Esophagus (tissue), 2 donors: Measurements from ENCODE around the gene TBX5. TPM values are rescaled to one million over a fixed set of nuclear protein-coding genes. Genes with fewer than 3 reads are reported as not detected.

Experiments
- H3K27ac ChIP-seq, 2 donors: one replicate each; pipeline ENCODE4 v1.5.1; 2013; ENCODE audit warnings: low read depth in 2 of 2, mild to moderate bottlenecking in 2 of 2, inconsistent platforms in 1 of 2, low read length in 1 of 2, moderate library complexity in 1 of 2
- H3K27me3 ChIP-seq, 2 donors: one replicate each; pipeline ENCODE4 v1.6.1; 2013; ENCODE audit warnings: low read length in 2 of 2, control low read depth in 1 of 2, mild to moderate bottlenecking in 1 of 2; ENCODE audit not compliant: insufficient read depth in 2 of 2, control insufficient read depth in 1 of 2
- H3K36me3 ChIP-seq, 2 donors: one replicate each; pipeline ENCODE4 v1.6.1; 2013; ENCODE audit warnings: low read length in 1 of 2; ENCODE audit not compliant: control insufficient read depth in 2 of 2, insufficient read depth in 2 of 2
- H3K4me1 ChIP-seq, 2 donors: one replicate each; pipeline ENCODE4 v1.6.1; 2013; ENCODE audit warnings: low read length in 1 of 2; ENCODE audit not compliant: control insufficient read depth in 2 of 2, insufficient read depth in 2 of 2
- H3K4me3 ChIP-seq, 2 donors: one replicate each; pipeline ENCODE4 v1.5.1; 2013; ENCODE audit warnings: low read length in 2 of 2, mild to moderate bottlenecking in 2 of 2, low read depth in 1 of 2, moderate library complexity in 1 of 2
- H3K9me3 ChIP-seq, 2 donors: one replicate each; pipeline ENCODE4 v1.6.1; 2013; ENCODE audit warnings: mild to moderate bottlenecking in 2 of 2, low read depth in 1 of 2, low read length in 1 of 2, moderate library complexity in 1 of 2; ENCODE audit not compliant: control insufficient read depth in 2 of 2, insufficient read depth in 1 of 2
- WGBS, 2 donors: extraction: QIAGEN DNeasy Blood & Tissue Kit; methylation state at CpG; one replicate each; pipeline ENCODE4 v1.1.7; 2013; 5-methylcytosine and 5-hydroxymethylcytosine counted together
- polyA plus RNA-seq, 2 donors: library from polyadenylated mRNA; stranded (reverse); fragments of 200-250 nt; gene quantifications; one replicate each; pipeline ENCODE4 v1.2.3, GENCODE V29; 2013
- donor health status: healthy with polysubstance abuse.
- donor health status: Bipolar disorder and iron deficiency.

TBX5 gene
- polyA plus RNA-seq, 2 donors: 0.51 to 1.2 TPM

DNA sequence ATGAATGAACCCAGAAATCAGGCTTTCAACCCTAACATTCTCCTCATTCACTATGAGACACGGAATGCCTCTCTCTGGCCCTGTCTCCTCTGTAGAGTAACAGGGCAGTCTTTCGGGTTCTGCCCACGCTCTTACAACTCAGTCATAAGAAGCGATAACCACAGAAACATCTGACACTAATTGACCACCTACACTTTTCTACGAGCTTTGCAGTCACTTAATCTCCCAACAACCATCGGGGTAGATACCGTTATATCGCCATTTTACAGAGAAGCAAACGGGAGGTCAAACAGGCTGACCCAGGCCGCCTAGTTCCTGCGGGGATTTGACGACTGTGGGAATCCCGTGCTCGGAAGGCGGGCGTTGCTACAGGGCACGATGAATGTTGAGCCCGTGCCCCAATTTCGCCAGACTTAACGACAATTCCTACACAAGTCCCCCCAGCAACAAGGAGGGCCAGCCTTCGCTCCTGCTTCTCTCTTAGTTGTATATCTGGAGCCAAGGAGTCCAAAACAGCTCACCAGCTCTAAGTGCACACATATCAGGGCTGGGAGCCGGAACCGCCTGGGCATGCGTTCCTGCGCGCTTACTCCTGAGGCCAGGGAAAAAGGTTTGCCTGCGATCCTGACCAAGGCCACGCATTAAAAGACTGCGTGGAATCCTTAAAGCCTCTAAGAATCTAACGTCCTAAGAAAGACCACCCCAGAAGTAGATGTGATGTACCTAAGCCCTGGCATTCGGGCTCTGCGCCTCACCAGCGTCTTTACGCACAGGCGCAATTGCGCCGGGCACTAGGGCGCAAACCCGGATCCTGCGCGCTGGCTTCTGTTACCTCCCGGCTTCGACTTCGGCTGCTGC lies 38.7 kb upstream of the TBX5 start:
- 13 to 18% methylated on average over 44 of the region's 44 CpGs for WGBS, 2 donors
- Histone ChIP-seq H3K4me1 (no peaks in the 10 kb centered on the region), H3K27me3 (peaks cover 25 to 43% of the 10 kb centered on the region in 2 donors)

DNA sequence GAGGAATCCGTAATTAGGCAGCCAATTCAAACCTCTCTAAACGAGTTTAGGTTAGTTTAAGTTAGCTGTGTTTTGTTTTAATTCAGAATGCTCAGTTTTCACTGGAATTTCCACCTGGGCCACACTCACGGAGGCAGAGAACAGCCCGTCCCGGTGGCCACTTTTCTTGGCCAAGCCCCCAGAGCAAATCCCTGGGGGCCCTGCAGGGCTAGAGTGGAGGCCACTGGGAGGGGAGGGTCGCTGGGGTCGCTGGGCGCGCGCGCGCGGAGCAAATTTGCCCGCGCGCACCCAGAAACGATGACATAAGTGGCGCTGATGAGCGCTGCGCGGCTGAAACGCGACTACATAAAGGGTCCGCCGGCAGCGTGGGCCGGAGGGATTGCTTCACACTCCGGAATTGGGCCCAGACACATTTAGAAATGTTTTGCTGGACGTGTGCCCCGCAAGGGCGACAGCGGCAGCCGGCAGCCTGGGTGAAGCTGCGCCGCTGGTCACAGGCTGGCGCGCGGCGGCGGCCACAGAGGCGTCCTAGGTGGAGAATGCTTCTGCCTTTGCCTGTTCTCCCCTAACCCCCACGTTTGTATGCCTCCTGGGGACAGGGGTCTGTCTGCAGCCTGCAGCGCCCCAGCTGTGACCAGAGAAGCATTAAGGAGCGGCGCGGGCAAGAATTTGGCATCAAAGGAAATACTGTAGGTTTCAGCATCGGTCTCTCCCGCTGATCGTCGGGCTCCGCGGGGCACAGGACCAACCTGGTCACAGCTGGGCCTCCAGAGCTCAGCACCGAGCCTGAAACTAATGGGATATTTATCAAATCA lies 37.9 kb upstream of the TBX5 start:
- H3K9me3 ChIP-seq: peaks cover 0 to 4% of the 10 kb centered on the region in 2 donors
- no peaks in the 10 kb centered on the region for H3K4me1 ChIP-seq
- H3K27me3 ChIP-seq: peaks cover 27 to 41% of the 10 kb centered on the region in 2 donors
- no peaks in the 10 kb centered on the region for H3K36me3 ChIP-seq
- no peak overlapping the region for H3K4me3 ChIP-seq
- no peak overlapping the region for H3K27ac ChIP-seq
- 15 to 19% methylated on average over 53 of the region's 53 CpGs for WGBS, 2 donors

More for the DNA sequence above, 38.7 kb upstream of the TBX5 start:
- H3K36me3 ChIP-seq: no peaks in the 10 kb centered on the region
- no peak overlapping the region for H3K27ac ChIP-seq
- no peak overlapping the region for H3K4me3 ChIP-seq
- H3K9me3 ChIP-seq: peaks cover 0 to 4% of the 10 kb centered on the region in 2 donors

GRCh38 chr12:114442578-114442977 lies 36.6 kb upstream of the TBX5 start:
- no peak overlapping the region for H3K4me3 ChIP-seq
- H3K27me3 ChIP-seq: peaks cover 23 to 39% of the 10 kb centered on the region in 2 donors
- no peaks in the 10 kb centered on the region for H3K4me1 ChIP-seq

GRCh38 chr12:114441545-114441944 lies 35.6 kb upstream of the TBX5 start:
- H3K36me3 ChIP-seq: no peaks in the 10 kb centered on the region
- peaks cover 0 to 8% of the 10 kb centered on the region in 2 donors for H3K9me3 ChIP-seq
- H3K27me3 ChIP-seq: peaks cover 21 to 36% of the 10 kb centered on the region in 2 donors
- H3K27ac ChIP-seq: no peak overlapping the region
- no peaks in the 10 kb centered on the region for H3K4me1 ChIP-seq
- WGBS, 2 donors: 19 to 29% methylated on average over 6 of the region's 6 CpGs
- no peak overlapping the region for H3K4me3 ChIP-seq

More at GRCh38 chr12:114442578-114442977, 36.6 kb upstream of the TBX5 start:
- Histone ChIP-seq H3K36me3 (no peaks in the 10 kb centered on the region), H3K9me3 (peaks cover 0 to 5% of the 10 kb centered on the region in 2 donors), H3K27ac (no peak overlapping the region)
- 4 to 19% methylated on average over 1 of the region's 1 CpG for WGBS, 2 donors

- Histone ChIP-seq H3K9me3 (peaks cover 0 to 8% of the 10 kb centered on the region in 2 donors), H3K36me3 (no peaks in the 10 kb centered on the region), H3K4me1 (no peaks in the 10 kb centered on the region), H3K27ac (no peak overlapping the region), H3K27me3 (peaks cover 22 to 36% of the 10 kb centered on the region in 2 donors), H3K4me3 (no peak overlapping the region)
- 21% methylated on average over 23 of the region's 23 CpGs for WGBS, 2 donors
Measured at GRCh38 chr12:114441039-114441383, 35.1 kb upstream of the TBX5 start.

- Histone ChIP-seq H3K4me3 (no peak overlapping the region), H3K27me3 (peaks cover 22 to 36% of the 10 kb centered on the region in 2 donors), H3K27ac (no peak overlapping the region), H3K9me3 (peaks cover 0 to 8% of the 10 kb centered on the region in 2 donors), H3K4me1 (no peaks in the 10 kb centered on the region), H3K36me3 (no peaks in the 10 kb centered on the region)
- WGBS, 2 donors: 12 to 15% methylated on average over 54 of the region's 54 CpGs
Measured at GRCh38 chr12:114440270-114441038, 34.5 kb upstream of the TBX5 start.

DNA sequence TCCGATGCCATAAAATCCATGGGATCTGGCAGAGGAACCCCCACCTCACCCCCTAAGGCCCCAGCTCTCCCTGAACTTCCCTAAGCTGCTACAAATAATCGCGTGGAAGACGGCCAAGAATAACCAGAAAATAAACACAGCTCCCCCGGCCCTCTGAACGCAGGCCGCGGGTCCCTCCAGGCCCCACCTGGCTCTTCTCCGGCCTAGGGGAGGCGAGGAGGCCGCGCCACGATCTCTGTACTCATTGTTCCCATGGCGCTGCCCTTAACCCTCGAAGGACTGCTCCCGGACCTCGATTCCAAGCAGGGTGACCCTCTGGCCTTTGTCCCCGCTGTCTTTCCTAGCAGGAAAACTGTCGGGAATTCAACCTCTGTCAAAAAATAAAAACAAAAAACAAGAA lies 33.9 kb upstream of the TBX5 start:
- Histone ChIP-seq H3K36me3 (no peaks in the 10 kb centered on the region), H3K4me3 (no peak overlapping the region), H3K27ac (no peak overlapping the region), H3K9me3 (peaks cover 0 to 8% of the 10 kb centered on the region in 2 donors), H3K4me1 (no peaks in the 10 kb centered on the region), H3K27me3 (peaks cover 22 to 33% of the 10 kb centered on the region in 2 donors)
- WGBS, 2 donors: 6 to 15% methylated on average over 19 of the region's 19 CpGs

DNA sequence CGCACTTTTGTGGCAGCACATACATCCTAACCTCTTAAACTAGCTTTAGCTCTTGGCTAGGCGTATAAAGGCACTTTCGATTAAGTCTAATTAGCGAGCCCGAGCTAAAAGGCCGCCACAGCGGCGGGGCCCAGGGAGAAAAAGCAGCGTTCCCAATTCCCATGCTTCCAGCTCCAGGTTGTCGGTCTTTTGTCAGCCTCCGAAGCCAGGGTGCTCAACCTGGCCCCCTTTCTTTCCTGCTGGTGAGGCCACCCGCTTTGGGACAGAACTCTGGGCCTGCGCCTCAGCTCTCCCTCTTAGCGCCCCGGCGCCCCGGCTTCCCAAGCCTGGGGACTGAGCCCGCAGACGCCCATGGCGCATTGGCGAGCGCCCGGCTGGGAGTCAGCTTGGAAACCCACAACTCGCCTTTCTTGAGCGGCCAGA lies 33.3 kb upstream of the TBX5 start:
- Histone ChIP-seq H3K27me3 (peaks cover 22 to 27% of the 10 kb centered on the region in 2 donors), H3K4me1 (no peaks in the 10 kb centered on the region), H3K9me3 (peaks cover 0 to 8% of the 10 kb centered on the region in 2 donors), H3K36me3 (no peaks in the 10 kb centered on the region), H3K27ac (no peak overlapping the region), H3K4me3 (no peak overlapping the region)
- 23 to 28% methylated on average over 25 of the region's 25 CpGs for WGBS, 2 donors

- H3K9me3 ChIP-seq: peaks cover 0 to 8% of the 10 kb centered on the region in 2 donors
- WGBS, 2 donors: 22 to 34% methylated on average over 8 of the region's 8 CpGs
Measured at GRCh38 chr12:114438635-114439256, 32.8 kb upstream of the TBX5 start.

More at GRCh38 chr12:114438635-114439256, 32.8 kb upstream of the TBX5 start:
- Histone ChIP-seq H3K4me3 (no peak overlapping the region), H3K27ac (no peak overlapping the region), H3K4me1 (no peaks in the 10 kb centered on the region), H3K36me3 (no peaks in the 10 kb centered on the region), H3K27me3 (peaks cover 22 to 25% of the 10 kb centered on the region in 2 donors)
